Liver (tissue), 9 donors: ENCODE results near the gene GHRHR. TPM values are rescaled to one million over a fixed set of nuclear protein-coding genes. Genes with fewer than 3 reads are reported as not detected.

Source experiments
- DNase-seq: peaks from one replicate; pipeline ENCODE4 v3.0.0-alpha.2; 2017; ENCODE audit warnings: low spot score
- H3K27ac ChIP-seq, 2 donors: one replicate each; pipeline ENCODE4 v1.7.0; 2013; ENCODE audit warnings: inconsistent platforms in 2 of 2, low read length in 2 of 2, control low read depth in 1 of 2, low read depth in 1 of 2, mild to moderate bottlenecking in 1 of 2
- H3K27me3 ChIP-seq, 4 donors: one replicate each; pipeline versions ENCODE4 v1.6.1 to v1.7.0; 2013; ENCODE audit warnings: low read length in 3 of 4, inconsistent platforms in 1 of 4, mild to moderate bottlenecking in 1 of 4, moderate library complexity in 1 of 4; ENCODE audit not compliant: control insufficient read depth in 4 of 4, insufficient read depth in 4 of 4
- H3K36me3 ChIP-seq, 4 donors: one replicate each; pipeline versions ENCODE4 v1.6.1 to v1.7.0; 2013; ENCODE audit warnings: low read length in 3 of 4, mild to moderate bottlenecking in 3 of 4, low read depth in 1 of 4, moderate library complexity in 1 of 4; ENCODE audit not compliant: control insufficient read depth in 4 of 4, insufficient read depth in 3 of 4
- H3K4me1 ChIP-seq, 4 donors: one replicate each; pipeline versions ENCODE4 v1.6.1 to v1.7.0; 2013; ENCODE audit warnings: low read length in 3 of 4, mild to moderate bottlenecking in 3 of 4, moderate library complexity in 1 of 4; ENCODE audit not compliant: control insufficient read depth in 4 of 4, insufficient read depth in 4 of 4
- H3K4me3 ChIP-seq, 3 donors: one replicate each; pipeline versions ENCODE4 v1.6.1 to v1.7.0; 2013; ENCODE audit warnings: low read length in 3 of 3, control low read depth in 1 of 3, low read depth in 1 of 3, mild to moderate bottlenecking in 1 of 3
- H3K9ac ChIP-seq, 2 donors: one replicate each; pipeline ENCODE4 v1.7.0; 2013; ENCODE audit warnings: low read length in 2 of 2, mild to moderate bottlenecking in 2 of 2, moderate library complexity in 2 of 2, control low read depth in 1 of 2, low read depth in 1 of 2
- H3K9me3 ChIP-seq, 4 donors: one replicate each; pipeline versions ENCODE4 v1.6.1 to v1.7.0; 2013; ENCODE audit warnings: low read length in 3 of 4; ENCODE audit not compliant: control insufficient read depth in 4 of 4
- ATF3 ChIP-seq: IDR thresholded peaks from 2 replicates; pipeline ENCODE4 v1.6.1; 2016; ENCODE audit warnings: antibody characterized with exemption
- CTCF ChIP-seq: fragments of 150-350 bp; IDR thresholded peaks from 2 replicates; pipeline ENCODE4 v1.5.1; 2017; ENCODE audit warnings: improper control_type of control experiment, low read depth, low read length; ENCODE audit not compliant: missing input control
- EGR1 ChIP-seq, 2 donors: IDR thresholded peaks; 2 replicates each; pipeline ENCODE4 v1.6.1; 2016 to 2018; ENCODE audit warnings: antibody characterized with exemption in 2 of 2, low read depth in 2 of 2
- FOXA2 ChIP-seq: IDR thresholded peaks from 2 replicates; pipeline ENCODE4 v1.6.1; 2016; ENCODE audit warnings: antibody characterized with exemption
- GABPA ChIP-seq, 2 donors: IDR thresholded peaks in 1 of 2; conservative IDR thresholded peaks in 1 of 2; 2 replicates each; pipeline ENCODE4 v1.6.1; 2016; ENCODE audit warnings: antibody characterized with exemption in 2 of 2, mild to moderate bottlenecking in 1 of 2, moderate library complexity in 1 of 2
- HNF4A ChIP-seq, 2 donors: conservative IDR thresholded peaks; 2 replicates each; pipeline ENCODE4 v1.6.1; 2016; ENCODE audit warnings: antibody characterized with exemption in 2 of 2, mild to moderate bottlenecking in 2 of 2
- HNF4G ChIP-seq: IDR thresholded peaks from 2 replicates; pipeline ENCODE4 v1.6.1; 2016; ENCODE audit warnings: antibody characterized with exemption
- JUND ChIP-seq, 2 donors: IDR thresholded peaks; 2 replicates each; pipeline ENCODE4 v1.6.1; 2016; ENCODE audit warnings: antibody characterized with exemption in 2 of 2
- NR2F2 ChIP-seq: IDR thresholded peaks from 2 replicates; pipeline ENCODE4 v1.6.1; 2016; ENCODE audit warnings: antibody characterized with exemption
- RAD21 ChIP-seq, 2 donors: IDR thresholded peaks; 2 replicates each; pipeline ENCODE4 v1.6.1; 2016; ENCODE audit warnings: antibody characterized with exemption in 2 of 2, mild to moderate bottlenecking in 2 of 2
- RXRA ChIP-seq, 2 donors: IDR thresholded peaks; 2 replicates each; pipeline ENCODE4 v1.6.1; 2017 to 2018; ENCODE audit warnings: antibody characterized with exemption in 2 of 2, mild to moderate bottlenecking in 1 of 2
- TAF1 ChIP-seq: conservative IDR thresholded peaks from 2 replicates; pipeline ENCODE4 v1.6.1; 2016; ENCODE audit warnings: antibody characterized with exemption, mild to moderate bottlenecking
- YY1 ChIP-seq: IDR thresholded peaks from 2 replicates; pipeline ENCODE4 v1.6.1; 2016; ENCODE audit warnings: antibody characterized with exemption, mild to moderate bottlenecking
- ZBTB33 ChIP-seq: IDR thresholded peaks from 2 replicates; pipeline ENCODE4 v1.6.1; 2016; ENCODE audit warnings: antibody characterized with exemption
- WGBS: extraction: QIAGEN DNeasy Blood & Tissue Kit; methylation state at CpG from one replicate; pipeline ENCODE4 v1.1.7; 2013; 5-methylcytosine and 5-hydroxymethylcytosine counted together
- polyA plus RNA-seq, 2 donors: library from polyadenylated mRNA; stranded (reverse) in 1 of 2; unstranded in 1 of 2; fragments of 200-250 nt in 1 of 2; fragments of >200 nt in 1 of 2; fragmentation: Nextera tagmentation in 1 of 2; extraction: Ambion mirVana in 1 of 2; gene quantifications; one replicate each; pipeline versions ENCODE4 v1.2.1 to v1.2.3, GENCODE V29; 2013 to 2015
- total RNA-seq, 2 donors: library from RNA; depleted of rRNA; stranded (reverse); fragments of >200 nt; gene quantifications; one replicate each; pipeline ENCODE4 v1.2.3, GENCODE V29; 2014
- TF ChIP-seq, protein P1 (sequence below): IDR thresholded peaks from 2 replicates; pipeline ENCODE4 v1.6.1; 2016; ENCODE audit warnings: antibody characterized with exemption, mild to moderate bottlenecking
- TF ChIP-seq, protein P2 (sequence below): IDR thresholded peaks from 2 replicates; pipeline ENCODE4 v1.6.1; 2016; ENCODE audit warnings: antibody characterized with exemption
- donor health status: healthy.
- donor health status: healthy.
- donor health status: healthy.
- donor health status: healthy.
- donor health status: healthy.

The GHRHR gene
- total and polyA plus RNA-seq, 4 donors: 0.46 to 0.50 TPM; not detected in 2

- TF ChIP-seq NR2F2 (no peak), GABPA (IDR thresholded peaks at IDR 0.05 in 1 of 2, conservative IDR thresholded peaks at IDR 0.05 in 1 of 2) (no peak)
These were observed 48.0 kb upstream of the GHRHR start (continued) for GRCh38 chr7:30915751-30916150.

- H3K27ac ChIP-seq: no peak overlapping the region
- H3K4me3 ChIP-seq: no peak overlapping the region
- H3K9ac ChIP-seq: no peak overlapping the region
- 87% methylated on average over 3 of the region's 3 CpGs for WGBS
- H3K9me3 ChIP-seq: no peaks in the 10 kb centered on the region
- no peaks in the 10 kb centered on the region for H3K36me3 ChIP-seq
- DNase-seq: no peak
- H3K4me1 ChIP-seq: no peaks in the 10 kb centered on the region
- no peak for TF ChIP-seq HNF4A (conservative IDR thresholded peaks at IDR 0.05)
- TF ChIP-seq RXRA (IDR thresholded peaks at IDR 0.05): no peak
- TF ChIP-seq, protein P1, sequence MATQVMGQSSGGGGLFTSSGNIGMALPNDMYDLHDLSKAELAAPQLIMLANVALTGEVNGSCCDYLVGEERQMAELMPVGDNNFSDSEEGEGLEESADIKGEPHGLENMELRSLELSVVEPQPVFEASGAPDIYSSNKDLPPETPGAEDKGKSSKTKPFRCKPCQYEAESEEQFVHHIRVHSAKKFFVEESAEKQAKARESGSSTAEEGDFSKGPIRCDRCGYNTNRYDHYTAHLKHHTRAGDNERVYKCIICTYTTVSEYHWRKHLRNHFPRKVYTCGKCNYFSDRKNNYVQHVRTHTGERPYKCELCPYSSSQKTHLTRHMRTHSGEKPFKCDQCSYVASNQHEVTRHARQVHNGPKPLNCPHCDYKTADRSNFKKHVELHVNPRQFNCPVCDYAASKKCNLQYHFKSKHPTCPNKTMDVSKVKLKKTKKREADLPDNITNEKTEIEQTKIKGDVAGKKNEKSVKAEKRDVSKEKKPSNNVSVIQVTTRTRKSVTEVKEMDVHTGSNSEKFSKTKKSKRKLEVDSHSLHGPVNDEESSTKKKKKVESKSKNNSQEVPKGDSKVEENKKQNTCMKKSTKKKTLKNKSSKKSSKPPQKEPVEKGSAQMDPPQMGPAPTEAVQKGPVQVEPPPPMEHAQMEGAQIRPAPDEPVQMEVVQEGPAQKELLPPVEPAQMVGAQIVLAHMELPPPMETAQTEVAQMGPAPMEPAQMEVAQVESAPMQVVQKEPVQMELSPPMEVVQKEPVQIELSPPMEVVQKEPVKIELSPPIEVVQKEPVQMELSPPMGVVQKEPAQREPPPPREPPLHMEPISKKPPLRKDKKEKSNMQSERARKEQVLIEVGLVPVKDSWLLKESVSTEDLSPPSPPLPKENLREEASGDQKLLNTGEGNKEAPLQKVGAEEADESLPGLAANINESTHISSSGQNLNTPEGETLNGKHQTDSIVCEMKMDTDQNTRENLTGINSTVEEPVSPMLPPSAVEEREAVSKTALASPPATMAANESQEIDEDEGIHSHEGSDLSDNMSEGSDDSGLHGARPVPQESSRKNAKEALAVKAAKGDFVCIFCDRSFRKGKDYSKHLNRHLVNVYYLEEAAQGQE: no peak
- no peak for TF ChIP-seq JUND (IDR thresholded peaks at IDR 0.05)
- TF ChIP-seq TAF1: no peak
- no peak for TF ChIP-seq ATF3
- TF ChIP-seq YY1: no peak
- TF ChIP-seq HNF4G: no peak
- TF ChIP-seq GABPA (IDR thresholded peaks at IDR 0.05 in 1 of 2, conservative IDR thresholded peaks at IDR 0.05 in 1 of 2): no peak
- no peak for TF ChIP-seq CTCF
- TF ChIP-seq NR2F2: no peak
- TF ChIP-seq RAD21 (IDR thresholded peaks at IDR 0.05): no peak
- no peak for TF ChIP-seq FOXA2
- TF ChIP-seq, protein P2, sequence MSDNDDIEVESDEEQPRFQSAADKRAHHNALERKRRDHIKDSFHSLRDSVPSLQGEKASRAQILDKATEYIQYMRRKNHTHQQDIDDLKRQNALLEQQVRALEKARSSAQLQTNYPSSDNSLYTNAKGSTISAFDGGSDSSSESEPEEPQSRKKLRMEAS: no peak
- H3K27me3 ChIP-seq: no peaks in the 10 kb centered on the region
These were observed 47.5 kb upstream of the GHRHR start for GRCh38 chr7:30916255-30916654.

DNA sequence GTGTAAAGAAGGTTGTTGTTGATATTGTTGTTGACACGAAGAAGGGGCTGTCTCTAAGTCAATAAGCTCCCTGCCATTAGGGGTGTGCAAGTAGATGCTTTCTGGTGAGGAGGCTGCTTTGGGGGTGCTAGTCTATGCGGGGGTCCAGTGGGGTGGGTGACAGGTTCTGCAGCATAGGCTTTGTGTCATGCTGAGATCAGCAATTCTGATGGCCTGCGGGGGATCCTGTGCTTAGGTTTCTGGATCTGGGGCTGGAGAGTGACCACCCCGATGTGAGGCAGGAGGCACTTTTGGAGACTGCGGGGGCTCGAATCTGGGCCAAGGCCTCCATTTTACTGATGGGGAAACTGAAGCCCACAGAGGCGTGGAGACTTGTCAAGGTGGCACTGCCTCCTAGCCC is 47.0 kb upstream of the GHRHR start:
- H3K36me3 ChIP-seq: no peaks in the 10 kb centered on the region
- H3K27ac ChIP-seq: no peak overlapping the region
- no peaks in the 10 kb centered on the region for H3K4me1 ChIP-seq
- no peak overlapping the region for H3K9ac ChIP-seq
- TF ChIP-seq FOXA2 (no peak), ZBTB33 (no peak), JUND (IDR thresholded peaks at IDR 0.05) (no peak), RXRA (IDR thresholded peaks at IDR 0.05) (no peak), NR2F2 (no peak), EGR1 (IDR thresholded peaks at IDR 0.05; ENCODE audit: low read depth in 2 of 2) (no peak), YY1 (no peak), TAF1 (no peak), HNF4G (no peak)
- TF ChIP-seq, protein P1: no peak
- no peak overlapping the region for H3K4me3 ChIP-seq
- 90% methylated on average over 7 of the region's 7 CpGs for WGBS
- H3K27me3 ChIP-seq: no peaks in the 10 kb centered on the region
- DNase-seq: no peak
- no peaks in the 10 kb centered on the region for H3K9me3 ChIP-seq
